ENCODE measurements around the gene PRSS3. TPM values are rescaled to one million over a fixed set of nuclear protein-coding genes. Genes with fewer than 3 reads are reported as not detected.

Gene PRSS3
- total RNA-seq, 3 donors from 2014 or later (not counting 1 experiment from before 2014, with no cell fraction given): 3.4 TPM; not detected in 2

Other genes starting within 250 kb of the PRSS3 start
- gene UBE2R2, start 21.6 kb downstream of the PRSS3 start, total RNA-seq: 10 to 100 TPM; 31.2 to 36.0 (median 31.9) TPM